Measurements from ENCODE around the gene CIZ1.
A peak's percentile ranks its signal among the peaks of the same experiment; 100 is the strongest.
"Not testable (repeated sequence)": the region's sequence is repeated elsewhere in the genome, so short reads cannot be mapped to it uniquely, and the experiment has no call there.

CIZ1 gene

GRCh38 chr9:128136816-128137793 lies 54.3 kb downstream of the CIZ1 start:
- Histone ChIP-seq H3K27me3 (ENCODE audit: control insufficient read depth, insufficient read depth, low read length) (no peaks in the 10 kb centered on the region), H3K9ac (ENCODE audit: low read depth, low read length) (no peak overlapping the region), H3K9me3 (ENCODE audit: control insufficient read depth, insufficient read depth, low read length) (no peaks in the 10 kb centered on the region), H3K4me3 (ENCODE audit: low read depth, low read length) (no peak overlapping the region), H3K4me1 (ENCODE audit: control insufficient read depth, insufficient read depth, low read length) (no peaks in the 10 kb centered on the region), H3K27ac (ENCODE audit: low read depth, low read length) (no peak overlapping the region), H3K36me3 (ENCODE audit: control insufficient read depth, insufficient read depth, low read length) (no peaks in the 10 kb centered on the region)

DNA sequence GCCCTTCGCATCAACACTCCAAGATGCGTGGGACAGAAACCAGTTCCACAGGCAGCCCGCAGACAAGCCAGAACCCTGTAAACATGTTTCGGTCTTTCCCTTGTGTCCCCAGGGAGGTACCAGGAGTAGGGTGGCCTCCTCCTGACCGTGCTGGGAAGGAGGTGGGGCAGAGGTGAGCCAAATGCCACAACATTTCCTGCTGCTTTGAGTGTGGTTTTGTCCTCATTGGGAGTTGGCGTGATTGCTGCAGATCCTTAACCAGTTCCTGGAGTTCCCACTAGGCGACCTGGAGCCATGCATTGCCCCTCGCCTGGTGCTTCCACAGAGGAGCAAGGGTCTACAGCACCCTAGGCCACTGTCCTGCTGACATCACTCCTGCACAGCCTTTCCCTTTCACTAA lies 55.8 kb downstream of the CIZ1 start:
- not testable (repeated sequence) for H3K9me3 ChIP-seq (ENCODE audit: control insufficient read depth, insufficient read depth, low read length); H3K9ac ChIP-seq (ENCODE audit: low read depth, low read length); H3K4me1 ChIP-seq (ENCODE audit: control insufficient read depth, insufficient read depth, low read length); H3K4me3 ChIP-seq (ENCODE audit: low read depth, low read length); H3K36me3 ChIP-seq (ENCODE audit: control insufficient read depth, insufficient read depth, low read length); H3K27ac ChIP-seq (ENCODE audit: low read depth, low read length); H3K27me3 ChIP-seq (ENCODE audit: control insufficient read depth, insufficient read depth, low read length)

DNA sequence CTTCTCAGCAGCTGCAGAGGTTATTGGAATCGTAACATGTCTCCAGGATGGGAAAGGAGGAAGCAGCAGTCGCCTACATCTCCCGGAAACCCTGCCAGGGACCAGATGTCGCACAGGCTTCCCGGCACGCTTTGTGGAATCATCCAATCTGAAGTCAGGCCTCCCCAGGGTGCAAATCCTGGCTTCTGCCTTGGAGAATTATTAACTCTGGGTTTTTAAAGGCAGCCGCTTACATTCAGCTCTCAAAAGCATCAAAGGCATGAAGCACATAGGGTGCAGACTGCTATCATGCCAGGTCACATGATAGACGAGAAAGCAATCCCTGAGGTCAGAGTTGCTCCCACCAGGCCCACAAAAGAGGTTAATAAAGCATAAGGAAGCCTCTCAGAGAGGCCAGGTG lies 59.2 kb downstream of the CIZ1 start:
- not testable (repeated sequence) for H3K9ac ChIP-seq (ENCODE audit: low read depth, low read length); H3K27me3 ChIP-seq (ENCODE audit: control insufficient read depth, insufficient read depth, low read length); H3K4me1 ChIP-seq (ENCODE audit: control insufficient read depth, insufficient read depth, low read length); H3K4me3 ChIP-seq (ENCODE audit: low read depth, low read length); H3K27ac ChIP-seq (ENCODE audit: low read depth, low read length); H3K9me3 ChIP-seq (ENCODE audit: control insufficient read depth, insufficient read depth, low read length); H3K36me3 ChIP-seq (ENCODE audit: control insufficient read depth, insufficient read depth, low read length)

DNA sequence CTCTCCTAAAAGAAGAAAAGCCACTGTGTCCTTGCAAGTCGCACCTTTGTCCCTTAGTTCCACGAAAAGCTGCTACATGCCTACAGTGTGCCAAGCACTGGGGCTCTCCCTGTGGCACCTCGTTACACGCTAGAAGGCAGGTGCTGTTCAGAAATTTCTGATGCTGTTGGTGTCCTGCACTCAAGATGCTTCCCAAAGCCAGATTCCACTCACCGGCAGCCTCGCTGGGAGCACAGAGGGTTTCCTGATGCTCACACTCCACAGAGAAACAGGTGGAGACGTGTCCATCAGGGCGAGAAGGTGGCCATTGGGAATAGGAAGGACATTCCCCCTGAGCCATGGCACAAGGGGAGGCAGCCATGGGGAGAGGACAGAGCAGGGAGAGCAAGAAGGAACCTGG lies 60.0 kb downstream of the CIZ1 start:
- H3K4me3 ChIP-seq (ENCODE audit: low read depth, low read length); H3K9me3 ChIP-seq (ENCODE audit: control insufficient read depth, insufficient read depth, low read length); H3K27ac ChIP-seq (ENCODE audit: low read depth, low read length); H3K27me3 ChIP-seq (ENCODE audit: control insufficient read depth, insufficient read depth, low read length); H3K4me1 ChIP-seq (ENCODE audit: control insufficient read depth, insufficient read depth, low read length); H3K36me3 ChIP-seq (ENCODE audit: control insufficient read depth, insufficient read depth, low read length); H3K9ac ChIP-seq (ENCODE audit: low read depth, low read length): not testable (repeated sequence)

GRCh38 chr9:128130651-128131050 lies 60.7 kb downstream of the CIZ1 start:
- H3K27ac ChIP-seq (ENCODE audit: low read depth, low read length); H3K9me3 ChIP-seq (ENCODE audit: control insufficient read depth, insufficient read depth, low read length); H3K4me1 ChIP-seq (ENCODE audit: control insufficient read depth, insufficient read depth, low read length); H3K9ac ChIP-seq (ENCODE audit: low read depth, low read length); H3K4me3 ChIP-seq (ENCODE audit: low read depth, low read length); H3K36me3 ChIP-seq (ENCODE audit: control insufficient read depth, insufficient read depth, low read length); H3K27me3 ChIP-seq (ENCODE audit: control insufficient read depth, insufficient read depth, low read length): not testable (repeated sequence)

DNA sequence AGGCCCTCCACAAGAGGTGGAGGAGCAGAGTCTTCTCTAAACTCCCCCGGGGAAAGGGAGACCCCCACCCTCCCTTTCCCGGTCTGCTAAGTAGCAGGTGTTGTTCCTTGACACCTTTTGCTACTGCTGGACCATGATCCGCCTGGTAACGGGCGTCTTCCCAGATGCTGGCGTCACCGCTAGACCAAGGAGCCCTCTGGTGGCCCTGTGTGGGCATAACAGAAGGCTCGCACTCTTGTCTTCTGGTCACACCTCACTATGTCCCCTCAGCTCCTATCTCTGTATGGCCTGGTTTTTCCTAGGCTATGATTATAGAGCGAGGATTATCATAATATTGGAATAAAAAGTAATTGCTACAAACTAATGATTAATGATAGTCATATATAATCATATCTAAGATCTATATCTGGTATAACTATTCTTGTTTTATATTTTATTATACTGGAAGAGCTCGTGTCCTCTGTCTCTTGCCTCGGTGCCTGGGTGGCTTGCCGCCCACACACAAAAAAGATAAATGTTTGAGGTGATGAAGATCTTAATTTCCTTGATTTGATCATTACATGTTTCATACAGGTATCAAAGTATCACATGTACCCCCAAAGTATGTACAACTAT lies 61.3 kb downstream of the CIZ1 start:
- not testable (repeated sequence) for H3K4me1 ChIP-seq (ENCODE audit: control insufficient read depth, insufficient read depth, low read length); H3K27ac ChIP-seq (ENCODE audit: low read depth, low read length); H3K4me3 ChIP-seq (ENCODE audit: low read depth, low read length)

GRCh38 chr9:128128836-128129590 lies 62.4 kb downstream of the CIZ1 start:
- Histone ChIP-seq H3K27me3 (ENCODE audit: control insufficient read depth, insufficient read depth, low read length) (peaks cover 7% of the 10 kb centered on the region), H3K4me3 (ENCODE audit: low read depth, low read length) (peak overlapping the region; percentile 100), H3K36me3 (ENCODE audit: control insufficient read depth, insufficient read depth, low read length) (peaks cover 9% of the 10 kb centered on the region), H3K27ac (ENCODE audit: low read depth, low read length) (no peak overlapping the region), H3K9ac (ENCODE audit: low read depth, low read length) (no peak overlapping the region), H3K4me1 (ENCODE audit: control insufficient read depth, insufficient read depth, low read length) (no peaks in the 10 kb centered on the region), H3K9me3 (ENCODE audit: control insufficient read depth, insufficient read depth, low read length) (no peaks in the 10 kb centered on the region)

More for the DNA sequence above, 61.3 kb downstream of the CIZ1 start:
- not testable (repeated sequence) for H3K27me3 ChIP-seq (ENCODE audit: control insufficient read depth, insufficient read depth, low read length); H3K9ac ChIP-seq (ENCODE audit: low read depth, low read length); H3K9me3 ChIP-seq (ENCODE audit: control insufficient read depth, insufficient read depth, low read length); H3K36me3 ChIP-seq (ENCODE audit: control insufficient read depth, insufficient read depth, low read length)

DNA sequence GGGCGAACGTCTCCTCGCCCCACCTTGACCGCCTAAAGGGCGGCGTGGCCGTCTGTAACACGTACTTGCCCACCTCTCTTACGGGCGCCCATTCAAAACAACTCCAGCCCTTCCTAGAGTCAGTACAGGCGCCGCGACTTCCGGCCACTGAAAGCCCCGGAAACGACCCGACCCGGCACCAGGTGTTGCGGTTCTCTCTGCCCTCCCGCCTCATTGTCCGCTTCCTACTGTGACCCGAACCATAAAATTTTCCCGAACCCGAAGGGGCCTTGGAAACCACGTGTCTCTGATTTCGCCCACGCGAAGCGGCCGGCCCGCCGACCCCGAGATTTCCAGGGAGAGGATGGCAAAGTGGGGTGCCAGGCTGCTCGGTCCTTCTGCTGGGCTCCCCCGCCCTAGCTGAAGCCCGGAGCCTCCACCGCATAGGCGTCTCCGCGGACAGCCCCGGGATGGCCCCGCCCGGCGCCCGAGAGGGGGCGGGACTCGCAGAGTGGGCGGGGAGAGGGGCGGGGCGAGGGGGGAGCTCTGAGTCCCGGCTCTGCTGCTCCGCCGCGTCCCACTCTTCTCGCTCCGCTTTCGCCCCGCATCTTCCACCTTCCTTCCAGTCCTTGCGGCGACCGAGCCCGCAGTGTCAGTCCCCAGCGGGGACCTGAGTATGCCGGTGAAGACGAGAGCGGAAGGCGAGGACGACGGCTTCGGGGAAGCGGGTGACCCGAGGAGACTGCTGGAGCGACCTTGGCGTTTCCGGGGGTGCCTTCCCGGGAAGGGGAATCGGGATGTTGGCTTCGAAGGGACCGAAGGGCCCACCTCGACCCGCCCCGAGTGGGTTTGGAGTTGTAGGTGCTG lies 63.2 kb downstream of the CIZ1 start:
- Histone ChIP-seq H3K9ac (ENCODE audit: low read depth, low read length) (peak overlapping the region; percentile 93), H3K4me1 (ENCODE audit: control insufficient read depth, insufficient read depth, low read length) (no peaks in the 10 kb centered on the region), H3K9me3 (ENCODE audit: control insufficient read depth, insufficient read depth, low read length) (no peaks in the 10 kb centered on the region)

DNA sequence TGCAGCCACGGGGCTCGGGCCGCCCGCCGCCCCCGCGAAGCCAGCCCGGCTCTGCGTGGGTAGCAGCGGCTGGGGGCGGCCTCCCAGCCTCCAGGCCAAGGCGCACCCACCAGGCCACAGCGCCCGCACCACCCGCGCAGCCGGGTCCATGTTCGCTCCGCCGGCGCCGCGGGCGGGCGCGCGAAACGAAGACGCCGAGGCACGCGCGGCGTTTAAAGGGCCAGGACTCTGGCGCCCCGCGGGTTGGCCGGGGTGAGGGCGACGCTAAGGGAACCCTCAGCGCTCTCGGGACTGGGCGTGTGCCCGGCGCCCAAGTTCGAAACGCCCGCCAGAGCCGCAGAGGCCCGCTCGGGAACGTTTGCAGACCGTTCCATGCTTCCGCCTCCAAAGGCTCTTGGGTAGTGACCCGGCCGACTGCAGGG lies 63.8 kb downstream of the CIZ1 start, which contains the start of gene PTGES2:
Gene PTGES2, minus strand, starts transcription at position 162 of the 422 bp plus-strand sequence. Its CDS starts 12 bp downstream, at position 150.
- H3K4me3 ChIP-seq (ENCODE audit: low read depth, low read length), result peak within 1 kb of the TSS; percentile 100
- H3K9me3 ChIP-seq (ENCODE audit: control insufficient read depth, insufficient read depth, low read length), result no peaks in the 10 kb centered on the region
- H3K4me1 ChIP-seq (ENCODE audit: control insufficient read depth, insufficient read depth, low read length), result no peaks in the 10 kb centered on the region
- H3K27ac ChIP-seq (ENCODE audit: low read depth, low read length), result peak within 1 kb of the TSS; percentile 99
- H3K9ac ChIP-seq (ENCODE audit: low read depth, low read length), result peak within 1 kb of the TSS; percentile 93
- H3K36me3 ChIP-seq (ENCODE audit: control insufficient read depth, insufficient read depth, low read length), result peaks cover 23% of the 10 kb centered on the region
- peaks cover 7% of the 10 kb centered on the region for H3K27me3 ChIP-seq (ENCODE audit: control insufficient read depth, insufficient read depth, low read length)

More for the DNA sequence above, 63.2 kb downstream of the CIZ1 start:
- Histone ChIP-seq H3K27ac (ENCODE audit: low read depth, low read length) (peak overlapping the region; percentile 99), H3K4me3 (ENCODE audit: low read depth, low read length) (peak overlapping the region; percentile 100), H3K27me3 (ENCODE audit: control insufficient read depth, insufficient read depth, low read length) (peaks cover 7% of the 10 kb centered on the region), H3K36me3 (ENCODE audit: control insufficient read depth, insufficient read depth, low read length) (peaks cover 17% of the 10 kb centered on the region)

- no peaks in the 10 kb centered on the region for H3K9me3 ChIP-seq (ENCODE audit: control insufficient read depth, insufficient read depth, low read length)
- H3K4me1 ChIP-seq (ENCODE audit: control insufficient read depth, insufficient read depth, low read length), result no peaks in the 10 kb centered on the region
- no peak overlapping the region for H3K4me3 ChIP-seq (ENCODE audit: low read depth, low read length)
- H3K36me3 ChIP-seq (ENCODE audit: control insufficient read depth, insufficient read depth, low read length), result peaks cover 41% of the 10 kb centered on the region
- H3K9ac ChIP-seq (ENCODE audit: low read depth, low read length), result no peak overlapping the region
- no peak overlapping the region for H3K27ac ChIP-seq (ENCODE audit: low read depth, low read length)
- peaks cover 7% of the 10 kb centered on the region for H3K27me3 ChIP-seq (ENCODE audit: control insufficient read depth, insufficient read depth, low read length)
Observed at GRCh38 chr9:128125580-128126354, 65.6 kb downstream of the CIZ1 start.
